Colonic mucosa (tissue), 4 donors: ENCODE data around the gene ZNF500. TPM values are rescaled to one million over a fixed set of nuclear protein-coding genes. Genes with fewer than 3 reads are reported as not detected.

Experiments
- DNase-seq: peaks from one replicate; pipeline ENCODE4 v3.0.0-alpha.2; 2020
- H3K27ac ChIP-seq: fragments of 200-600 bp; one replicate; pipeline ENCODE4 v1.8.0; 2021
- H3K27me3 ChIP-seq: fragments of 200-600 bp; one replicate; pipeline ENCODE4 v1.8.0; 2021
- H3K36me3 ChIP-seq: fragments of 200-600 bp; one replicate; pipeline ENCODE4 v1.8.0; 2021
- H3K4me1 ChIP-seq: fragments of 200-600 bp; one replicate; pipeline ENCODE4 v1.8.0; 2021; ENCODE audit warnings: mild to moderate bottlenecking
- H3K4me3 ChIP-seq: fragments of 200-600 bp; one replicate; pipeline ENCODE4 v1.8.0; 2021
- H3K9ac ChIP-seq, 2 donors: one replicate each; pipeline ENCODE4 v1.7.0; 2013; ENCODE audit warnings: control low read depth in 2 of 2, low read depth in 2 of 2, low read length in 2 of 2
- H3K9me3 ChIP-seq: fragments of 200-600 bp; one replicate; pipeline ENCODE4 v1.8.0; 2021
- CTCF ChIP-seq: fragments of 200-600 bp; IDR thresholded peaks from one replicate; pipeline ENCODE4 v1.8.0; 2022; ENCODE audit warnings: antibody characterized with exemption, mild to moderate bottlenecking
- intact Hi-C: fragments of 100-400 bp; cut with DNase I; formaldehyde crosslinking; loops from one replicate; pipeline ENCODE4 v1.14.1; 2022
- total RNA-seq, 2 donors: library from RNA; stranded (reverse); fragmentation: NEBNext Ultra II Directional in 1 of 2; extraction: Animal tissue kit (Norgen Biotek cat#: 25700) in 1 of 2; gene quantifications; one replicate each; pipeline ENCODE4 v1.2.1, GENCODE V29; 2021
- donor health status: healthy.
- donor health status: DM: no; HTN: no; CAD: no.
- donor health status: DM: no; HTN: no; CAD: no.

ZNF500 gene
- total RNA-seq, 2 donors from 2014 or later: 12.3 to 16.1 TPM

DNA sequence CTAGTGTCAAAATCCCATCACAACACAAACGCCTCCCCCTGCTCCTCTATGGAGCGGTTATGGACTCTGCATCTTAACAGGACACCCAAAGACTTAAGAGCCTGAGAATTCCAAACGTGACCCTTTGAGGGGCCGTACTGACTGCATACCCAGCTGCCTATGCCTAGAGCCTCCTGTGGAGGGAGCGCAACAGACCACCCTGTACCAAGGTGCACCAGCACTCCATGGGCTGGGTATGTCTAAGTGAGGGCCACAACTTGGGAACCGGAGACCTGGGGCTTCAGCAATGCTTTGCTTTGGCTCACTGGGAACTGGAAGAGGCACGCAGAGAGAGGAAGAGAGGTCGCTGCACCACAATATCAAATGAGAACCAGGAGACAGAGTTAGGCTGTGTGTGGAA lies 38.3 kb downstream of the ZNF500 start:
- Histone ChIP-seq H3K9me3 (no peaks in the 10 kb centered on the region), H3K4me3 (no peak overlapping the region), H3K27me3 (no peaks in the 10 kb centered on the region), H3K9ac (no peak overlapping the region), H3K27ac (no peak overlapping the region), H3K4me1 (no peaks in the 10 kb centered on the region), H3K36me3 (no peaks in the 10 kb centered on the region)
- intact Hi-C loops: no loop called here
- DNase-seq: no peak
- TF ChIP-seq CTCF: no peak

DNA sequence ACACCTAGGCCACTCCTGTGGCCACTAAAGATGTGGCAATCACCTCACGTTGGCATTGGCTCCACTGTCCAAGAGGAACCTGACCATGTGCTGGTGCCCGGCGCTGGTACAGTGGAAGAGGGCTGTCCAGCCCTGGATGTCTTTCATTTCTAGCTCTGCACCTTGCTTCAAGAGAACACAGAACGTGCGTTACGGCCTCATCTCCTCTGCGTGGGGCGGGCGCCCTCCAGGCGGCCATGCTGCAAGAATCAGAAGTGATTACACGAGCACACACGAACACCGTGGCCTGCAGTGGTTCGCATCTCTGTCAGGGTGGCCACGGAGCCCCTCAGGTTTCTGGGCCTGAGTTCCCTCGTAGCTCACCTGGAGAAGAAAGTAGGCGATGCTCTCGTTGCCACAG lies 40.3 kb downstream of the ZNF500 start:
- TF ChIP-seq CTCF: no peak
- DNase-seq: no peak
- Histone ChIP-seq H3K9ac (no peak overlapping the region), H3K27ac (no peak overlapping the region), H3K9me3 (no peaks in the 10 kb centered on the region), H3K36me3 (no peaks in the 10 kb centered on the region), H3K4me1 (no peaks in the 10 kb centered on the region), H3K4me3 (no peak overlapping the region), H3K27me3 (no peaks in the 10 kb centered on the region)
- intact Hi-C loops: no loop called here

DNA sequence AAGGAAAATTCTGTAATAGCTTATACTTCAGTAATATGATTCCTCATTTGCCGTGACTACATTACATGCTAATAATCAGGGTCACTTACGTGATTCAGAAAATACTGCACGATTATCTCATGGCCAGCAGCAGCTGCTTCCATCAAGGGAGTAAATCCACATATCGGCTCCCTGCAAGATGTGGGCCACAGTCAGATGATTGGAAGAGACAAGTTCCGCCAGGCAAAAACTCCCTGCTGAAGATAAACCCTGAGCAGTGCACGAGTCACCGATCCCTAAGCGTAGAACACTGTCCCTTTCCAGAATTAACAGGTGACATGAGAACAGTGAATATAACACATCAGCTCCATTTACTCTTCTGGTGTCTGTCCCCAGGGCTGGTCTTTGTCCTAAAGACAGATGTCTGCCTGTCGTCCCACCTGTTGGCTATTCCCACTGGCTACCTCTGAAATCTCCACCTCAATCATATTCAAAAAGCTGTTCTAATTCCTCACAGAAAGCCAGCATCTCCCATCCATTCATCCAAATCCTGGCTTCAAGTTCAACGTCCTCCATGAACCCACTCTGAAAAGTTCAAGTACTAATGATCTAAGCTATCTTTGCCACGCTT lies 42.2 kb downstream of the ZNF500 start:
- no peak for TF ChIP-seq CTCF
- Histone ChIP-seq H3K27ac (no peak overlapping the region), H3K4me1 (no peaks in the 10 kb centered on the region), H3K27me3 (no peaks in the 10 kb centered on the region), H3K4me3 (no peak overlapping the region), H3K36me3 (no peaks in the 10 kb centered on the region), H3K9me3 (no peaks in the 10 kb centered on the region), H3K9ac (no peak overlapping the region)
- no peak for DNase-seq
- intact Hi-C loops: no loop called here

DNA sequence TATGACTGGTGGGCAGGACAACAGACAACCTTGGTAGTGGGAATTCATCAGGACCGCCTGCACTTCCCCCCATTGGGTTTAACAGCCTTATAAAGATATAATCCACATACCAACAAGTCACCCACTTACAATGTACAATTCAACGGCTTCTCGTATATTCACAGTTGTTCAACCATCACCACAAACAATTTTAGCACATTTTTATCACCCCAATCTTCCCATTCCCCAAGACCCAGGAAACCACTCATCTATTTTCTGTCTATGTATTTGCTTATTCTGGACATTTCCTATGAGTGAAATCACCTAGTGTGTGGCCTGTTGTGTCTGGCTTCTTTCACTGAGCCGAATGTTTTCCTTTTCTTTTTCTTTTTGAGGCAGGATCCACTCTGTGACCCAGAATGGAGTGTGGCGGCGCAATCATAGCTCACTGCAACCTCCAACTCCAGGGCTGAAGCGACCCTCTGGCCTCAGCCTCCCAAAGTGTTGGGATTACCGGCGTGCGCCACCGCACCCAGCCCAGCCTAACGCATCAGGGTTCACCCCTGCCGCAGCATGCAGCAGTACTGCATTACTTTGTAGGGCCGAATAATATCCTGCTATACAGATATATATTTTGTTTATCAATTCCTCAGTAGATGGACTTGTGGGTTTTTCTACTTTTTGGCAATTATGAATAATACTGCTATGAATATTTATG lies 43.7 kb downstream of the ZNF500 start:
- no peak overlapping the region for H3K27ac ChIP-seq
- no peak for DNase-seq
- peak overlapping the region in 1 of 2 donors; percentile 35 for H3K9ac ChIP-seq
- H3K4me3 ChIP-seq: no peak overlapping the region
- no peaks in the 10 kb centered on the region for H3K27me3 ChIP-seq
- intact Hi-C loops: no loop called here
- H3K4me1 ChIP-seq: no peaks in the 10 kb centered on the region
- no peaks in the 10 kb centered on the region for H3K36me3 ChIP-seq
- TF ChIP-seq CTCF: no peak
- H3K9me3 ChIP-seq: no peaks in the 10 kb centered on the region

- no peak for TF ChIP-seq CTCF
- Histone ChIP-seq H3K27me3 (no peaks in the 10 kb centered on the region), H3K27ac (no peak overlapping the region), H3K4me1 (no peaks in the 10 kb centered on the region), H3K9me3 (no peaks in the 10 kb centered on the region), H3K36me3 (peaks cover 4% of the 10 kb centered on the region), H3K4me3 (no peak overlapping the region), H3K9ac (no peak overlapping the region)
- intact Hi-C loops: no loop called here
- DNase-seq: no peak
Measured at GRCh38 chr16:4718466-4718865, 48.5 kb downstream of the ZNF500 start.
